Middle frontal gyrus (tissue), 1 donor: Measurements from ENCODE around the gene NDUFB8.

Experiments
- DNase-seq: peaks from one replicate; pipeline ENCODE4 v3.0.0-alpha.2; 2015; ENCODE audit warnings: low spot score; ENCODE audit errors: extremely low spot score

NDUFB8 gene

GRCh38 chr10:100507357-100507732 lies 22.3 kb downstream of the NDUFB8 start:
- no peak for DNase-seq

DNA sequence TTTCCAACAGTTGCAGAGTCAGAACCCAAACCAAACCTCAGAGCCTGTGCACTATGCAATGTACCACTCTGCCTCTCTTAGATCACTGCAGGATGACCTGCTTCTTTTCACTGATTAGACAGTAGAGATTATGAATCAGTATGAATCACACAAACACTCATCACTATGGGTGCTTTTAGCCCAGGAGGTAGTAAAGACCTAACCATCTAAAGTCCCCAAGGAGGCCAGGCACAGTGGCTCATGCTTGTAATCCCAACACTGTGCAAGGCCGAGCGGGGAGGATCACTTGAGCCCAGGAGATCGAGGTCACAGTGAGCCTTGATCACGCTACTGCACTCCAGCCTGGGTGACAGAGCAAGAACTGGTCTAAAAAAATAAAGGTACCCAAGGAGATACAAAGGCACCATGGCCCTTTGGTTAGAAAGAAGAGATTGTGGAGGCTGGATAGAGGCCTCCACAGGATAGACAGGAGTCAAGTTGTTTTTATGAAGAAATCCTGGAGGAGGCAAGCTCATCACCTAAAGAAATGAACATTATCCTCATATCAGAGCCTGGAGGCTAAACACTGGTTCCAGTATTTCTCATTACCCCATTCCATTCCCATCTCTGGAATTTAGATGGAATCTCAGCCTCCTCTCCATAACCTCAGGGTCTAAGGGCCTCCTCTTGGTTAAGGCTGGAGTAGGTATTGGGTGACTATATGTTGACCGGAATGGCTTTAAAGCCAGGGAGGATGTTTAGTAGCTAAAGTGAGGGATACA lies 22.9 kb downstream of the NDUFB8 start:
- no peak for DNase-seq

- DNase-seq: no peak
Measured at GRCh38 chr10:100505164-100505563, 24.5 kb downstream of the NDUFB8 start.

GRCh38 chr10:100504096-100504495 lies 25.6 kb downstream of the NDUFB8 start:
- no peak for DNase-seq

DNA sequence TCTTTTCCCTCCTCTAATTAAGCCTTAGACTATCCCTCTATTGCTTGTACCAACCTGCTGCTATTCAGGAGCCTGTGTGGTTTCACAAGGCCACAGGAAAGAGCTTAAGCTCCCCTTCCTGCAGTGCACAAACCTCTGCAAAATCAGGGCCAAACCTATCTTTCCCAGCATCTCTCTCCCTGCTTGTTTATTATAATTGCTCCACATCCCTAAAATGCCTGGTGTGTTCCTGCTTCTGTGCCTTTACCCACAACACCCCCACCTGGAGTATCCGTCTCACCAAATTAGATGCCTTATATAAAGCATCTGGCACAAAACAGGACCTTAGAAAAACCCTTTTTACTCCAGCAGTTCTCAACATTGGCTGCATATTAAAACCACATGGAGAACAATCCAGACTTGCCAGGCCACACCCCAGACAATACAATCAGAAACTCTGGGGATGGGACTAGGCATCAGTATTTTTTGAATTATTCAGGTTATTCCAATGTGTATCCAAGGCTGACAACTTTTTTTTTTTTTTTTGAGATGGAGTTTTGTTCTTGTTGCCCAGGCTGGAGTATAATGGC lies 26.7 kb downstream of the NDUFB8 start:
- no peak for DNase-seq

- DNase-seq: no peak
Measured at GRCh38 chr10:100501423-100501822, 28.2 kb downstream of the NDUFB8 start.

- DNase-seq: no peak
Measured at GRCh38 chr10:100498059-100498458, 31.6 kb downstream of the NDUFB8 start.

- DNase-seq: no peak
Measured at GRCh38 chr10:100496567-100496966, 33.1 kb downstream of the NDUFB8 start.

DNA sequence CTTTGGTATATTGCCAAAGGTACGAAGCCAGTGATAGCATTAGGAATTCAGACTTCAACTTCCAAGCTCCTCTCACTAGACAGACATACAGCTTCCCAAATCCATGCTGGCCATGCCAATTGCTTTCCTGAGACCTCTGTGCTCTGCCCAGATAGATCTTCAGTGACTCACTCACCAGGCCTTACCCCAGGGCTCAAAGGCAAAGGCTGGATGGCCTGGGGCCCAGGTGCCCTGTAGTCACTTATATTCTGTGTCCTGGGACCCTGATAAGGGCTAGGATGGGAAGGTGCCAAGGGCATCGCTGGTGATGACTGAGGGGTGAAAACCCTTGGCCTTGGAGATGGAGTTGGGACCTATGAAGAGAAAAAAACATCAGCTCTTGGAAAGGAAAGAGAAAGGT lies 39.1 kb downstream of the NDUFB8 start:
- no peak for DNase-seq

GRCh38 chr10:100489396-100489795 lies 40.3 kb downstream of the NDUFB8 start:
- no peak for DNase-seq

DNA sequence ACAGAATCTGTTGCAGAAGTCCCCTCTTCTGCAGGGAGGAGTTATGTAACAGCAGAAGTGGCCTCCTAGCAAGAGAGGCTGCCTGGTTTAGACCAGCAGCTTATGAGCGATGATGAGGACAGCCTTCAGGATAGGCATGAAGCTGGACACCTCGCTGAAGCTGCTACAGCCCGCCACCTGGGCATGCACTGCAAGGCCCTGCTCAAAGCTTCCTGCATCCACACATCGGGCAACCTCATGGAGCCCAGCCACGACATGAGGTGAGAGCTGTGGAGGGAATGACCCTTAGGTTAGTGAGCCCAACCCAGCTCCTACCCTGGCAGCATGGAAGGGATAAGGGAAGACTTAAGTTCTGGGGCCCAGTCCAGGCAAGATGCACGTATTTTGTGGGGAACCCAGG lies 42.1 kb downstream of the NDUFB8 start:
- no peak for DNase-seq

DNA sequence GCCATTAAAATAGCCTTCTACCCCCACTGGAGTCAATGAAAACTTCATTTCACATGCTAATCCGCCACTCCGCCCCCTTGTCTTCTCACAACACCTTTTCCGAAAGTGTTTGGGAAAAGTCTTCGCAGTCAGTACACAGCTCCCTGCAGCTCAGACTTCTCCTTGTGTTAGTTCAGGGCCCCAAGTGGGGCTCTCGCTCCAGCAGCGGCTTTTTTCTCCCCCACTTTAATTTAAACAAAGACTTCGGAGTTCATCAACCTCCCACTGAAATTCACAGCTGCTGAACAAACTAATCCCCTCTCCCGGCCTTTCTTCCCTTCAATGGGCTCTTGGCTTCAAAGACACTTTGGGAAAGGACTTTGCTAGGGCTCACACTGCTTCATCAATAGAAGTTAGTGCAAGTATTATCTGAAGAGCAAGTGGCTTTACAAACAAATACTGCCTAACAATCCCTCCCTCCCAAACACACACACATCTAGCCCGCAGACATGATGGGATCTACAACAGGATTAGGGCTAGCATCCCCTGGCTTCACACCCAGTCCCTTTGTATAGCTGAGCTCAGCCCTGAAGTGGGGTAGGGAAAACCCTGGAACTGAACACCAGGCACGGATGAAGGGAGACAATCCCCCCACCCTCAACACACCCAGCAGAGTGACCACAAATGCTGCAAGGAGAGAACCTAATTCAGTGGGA lies 43.7 kb downstream of the NDUFB8 start:
- DNase-seq: no peak

- DNase-seq: no peak
Measured at GRCh38 chr10:100485366-100485765, 44.3 kb downstream of the NDUFB8 start.

DNA sequence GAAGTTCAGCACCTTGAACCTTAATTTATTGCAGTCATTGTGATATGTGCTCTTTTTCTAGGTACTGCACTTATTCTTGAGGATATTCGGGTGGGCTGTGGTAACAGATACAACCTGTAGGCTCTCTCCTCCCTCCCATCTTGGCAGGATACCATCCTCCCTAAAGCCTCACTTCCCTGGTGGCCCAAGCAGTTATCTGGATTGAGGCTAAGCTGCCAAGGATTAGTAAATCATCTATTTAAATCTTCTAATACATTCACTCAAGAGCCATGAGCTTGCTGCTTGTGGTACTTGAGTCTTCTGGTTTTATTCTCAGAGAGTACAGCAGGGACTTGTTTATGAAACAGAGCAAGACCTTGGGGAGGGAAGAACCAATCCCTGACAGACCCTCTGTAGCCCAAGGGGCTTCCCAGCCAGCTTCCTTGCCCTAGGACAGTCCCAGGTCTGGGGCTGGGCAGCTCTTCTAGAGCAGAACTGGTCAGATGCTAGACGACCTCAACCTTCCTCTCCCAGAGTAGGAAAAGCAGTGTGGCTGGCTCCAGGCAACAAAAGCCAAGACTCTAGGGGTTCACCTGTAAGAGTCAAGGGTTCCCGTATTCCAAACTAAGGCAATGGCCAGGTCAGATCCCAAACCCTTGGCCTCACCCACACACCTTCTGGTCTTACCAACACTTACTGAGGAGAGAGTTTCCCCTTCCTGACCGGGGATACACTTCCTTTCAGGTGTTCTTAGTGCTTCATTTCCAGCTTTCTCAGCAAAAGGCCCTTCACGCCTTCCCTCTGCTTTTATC lies 45.6 kb downstream of the NDUFB8 start:
- DNase-seq: no peak

GRCh38 chr10:100482834-100483185 lies 46.9 kb downstream of the NDUFB8 start:
- no peak for DNase-seq

DNA sequence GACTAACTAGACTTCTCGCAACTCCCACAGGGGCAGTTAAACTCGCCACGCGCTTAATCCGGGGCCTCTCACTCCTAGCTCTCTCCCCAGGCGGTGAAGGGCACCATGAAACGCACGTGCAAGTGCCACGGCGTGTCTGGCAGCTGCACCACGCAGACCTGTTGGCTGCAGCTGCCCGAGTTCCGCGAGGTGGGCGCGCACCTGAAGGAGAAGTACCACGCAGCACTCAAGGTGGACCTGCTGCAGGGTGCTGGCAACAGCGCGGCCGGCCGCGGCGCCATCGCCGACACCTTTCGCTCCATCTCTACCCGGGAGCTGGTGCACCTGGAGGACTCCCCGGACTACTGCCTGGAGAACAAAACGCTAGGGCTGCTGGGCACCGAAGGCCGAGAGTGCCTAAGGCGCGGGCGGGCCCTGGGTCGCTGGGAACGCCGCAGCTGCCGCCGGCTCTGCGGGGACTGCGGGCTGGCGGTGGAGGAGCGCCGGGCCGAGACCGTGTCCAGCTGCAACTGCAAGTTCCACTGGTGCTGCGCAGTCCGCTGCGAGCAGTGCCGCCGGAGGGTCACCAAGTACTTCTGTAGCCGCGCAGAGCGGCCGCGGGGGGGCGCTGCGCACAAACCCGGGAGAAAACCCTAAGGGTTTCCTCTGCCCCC lies 47.4 kb downstream of the NDUFB8 start:
- peak; percentile 39 for DNase-seq

- peak; percentile 79 for DNase-seq
Measured at GRCh38 chr10:100481462-100482081, 48.1 kb downstream of the NDUFB8 start.

GRCh38 chr10:100480002-100480401 lies 49.7 kb downstream of the NDUFB8 start:
- no peak for DNase-seq

- no peak for DNase-seq
Measured at GRCh38 chr10:100479037-100479436, 50.6 kb downstream of the NDUFB8 start.

DNA sequence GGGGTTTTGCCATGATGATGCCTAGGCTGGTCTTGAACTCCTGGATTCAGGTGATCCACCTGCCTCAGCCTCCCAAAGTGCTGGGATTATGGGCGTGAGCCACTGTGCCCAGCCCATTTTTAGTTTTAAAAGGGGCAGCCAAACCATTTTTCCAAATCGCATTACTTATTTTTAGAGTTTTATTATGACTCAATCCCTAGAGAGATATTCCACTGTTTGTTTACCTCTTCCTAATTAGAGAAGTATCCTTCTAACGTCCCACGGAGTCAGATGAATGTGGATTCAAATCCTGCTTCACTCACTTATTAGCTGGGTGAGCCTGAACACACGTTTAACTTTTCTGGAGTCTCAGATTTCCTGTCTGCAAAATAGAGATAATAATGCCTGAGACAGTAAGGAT lies 51.7 kb downstream of the NDUFB8 start:
- DNase-seq: no peak
